H54 (cell line): ENCODE results near the gene RBM43.
"Not testable (repeated sequence)": the region's sequence is repeated elsewhere in the genome, so short reads cannot be mapped to it uniquely, and the experiment has no call there.

Experiments used
- DNase-seq: peaks from one replicate; pipeline ENCODE4 v3.0.0; 2011; ENCODE audit warnings: low spot score, mixed read lengths; ENCODE audit not compliant: insufficient read length
- FAIRE-seq: peaks from 3 replicates; lab custom pipeline; 2011; peaks lifted over from hg19 to GRCh38; lab: Jason Lieb, UNC
- POLR2A ChIP-seq: IDR thresholded peaks from 2 replicates; pipeline ENCODE4 v1.6.1; 2011; ENCODE audit warnings: low read depth, mild to moderate bottlenecking, low read length

The RBM43 gene

GRCh38 chr2:151258121-151258520, 3.5 kb downstream of the RBM43 start:
- TF ChIP-seq POLR2A, result no peak
- DNase-seq, result no peak
- FAIRE-seq, result no peak

DNA sequence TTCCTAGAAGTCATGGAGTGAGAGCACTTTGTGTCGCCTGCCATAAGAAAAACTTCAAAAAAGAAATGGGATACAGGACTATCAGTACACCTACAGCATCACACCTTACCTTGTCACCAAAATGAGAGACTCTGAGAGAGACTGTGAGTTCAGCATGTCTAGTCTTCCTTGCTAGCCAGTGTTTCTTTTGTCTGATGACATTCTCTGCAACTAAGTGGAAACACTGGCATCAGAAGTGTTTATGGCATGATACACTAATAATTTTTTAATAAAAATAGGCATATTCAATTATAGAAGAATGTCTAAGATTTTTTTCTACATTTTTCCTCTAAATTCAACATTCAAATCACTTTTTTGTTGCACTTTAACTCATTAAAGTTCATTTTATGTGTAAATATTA, 9.0 kb downstream of the RBM43 start:
- DNase-seq (no peak), FAIRE-seq (no peak)
- no peak for TF ChIP-seq POLR2A

- DNase-seq, result no peak
- peak; percentile 23 for FAIRE-seq
- no peak for TF ChIP-seq POLR2A
These were observed 10.7 kb downstream of the RBM43 start for GRCh38 chr2:151251012-151251411.

DNA sequence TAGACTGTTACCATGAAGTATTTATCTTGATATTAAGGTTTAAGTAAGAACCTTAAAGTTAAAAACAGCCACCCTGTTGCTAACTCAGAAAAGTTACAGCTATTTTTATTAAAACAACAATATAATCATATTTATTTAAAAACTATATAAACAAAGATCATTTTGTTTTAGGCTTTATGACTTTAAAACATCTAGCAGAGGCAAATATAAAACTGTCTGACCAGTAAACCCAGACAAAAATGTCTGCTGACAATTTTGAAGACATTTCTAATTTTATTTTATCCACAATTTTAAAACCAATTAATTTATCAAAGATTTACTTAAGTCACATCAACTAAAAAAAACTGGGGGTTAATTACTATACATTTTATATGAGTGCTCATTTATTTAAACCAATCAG, 14.2 kb downstream of the RBM43 start:
- FAIRE-seq (no peak), DNase-seq (no peak)
- TF ChIP-seq POLR2A, result no peak

DNA sequence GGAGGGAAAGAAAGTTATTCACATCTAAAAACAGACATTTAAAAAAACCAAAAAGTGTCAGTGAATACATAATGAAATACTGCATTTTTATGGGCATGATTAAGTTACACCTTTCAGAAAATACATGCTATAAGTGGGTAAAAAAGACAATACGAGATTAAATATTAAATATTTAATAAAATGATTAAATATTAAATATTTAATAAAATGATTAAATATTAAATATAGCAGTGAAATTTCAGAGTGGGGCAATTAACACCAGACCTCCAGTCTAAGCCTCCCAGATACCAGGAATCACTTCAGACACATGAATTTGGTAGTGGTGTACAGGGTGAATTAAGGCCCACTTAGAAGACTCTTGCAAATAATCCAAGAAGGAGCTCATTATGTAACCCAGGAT, 15.5 kb downstream of the RBM43 start:
- no peak for TF ChIP-seq POLR2A
- no peak for FAIRE-seq
- no peak for DNase-seq

DNA sequence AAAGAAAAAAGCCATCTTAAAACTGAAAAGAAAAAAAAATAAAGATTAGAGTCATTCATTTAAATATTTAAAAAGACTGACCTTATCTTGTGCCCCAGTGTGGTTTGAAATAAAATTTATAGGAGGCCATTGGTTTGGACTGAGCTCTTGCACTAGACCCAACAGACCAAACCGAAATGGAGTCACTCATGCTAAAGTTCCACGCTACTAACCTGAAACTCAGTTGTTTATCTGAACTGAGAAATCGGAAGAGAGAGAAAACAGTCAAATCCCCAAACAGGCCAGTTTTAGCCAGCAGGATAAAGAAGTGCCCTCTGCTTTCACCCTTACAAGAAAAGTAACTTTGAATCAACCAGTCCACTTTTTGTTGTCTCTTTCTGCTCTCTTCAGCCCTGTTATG, 18.2 kb downstream of the RBM43 start:
- no peak for DNase-seq
- FAIRE-seq, result no peak
- TF ChIP-seq POLR2A, result no peak

GRCh38 chr2:151241224-151241623, 20.4 kb downstream of the RBM43 start:
- TF ChIP-seq POLR2A, result no peak
- FAIRE-seq (no peak), DNase-seq (no peak)

GRCh38 chr2:151240433-151240832, 21.2 kb downstream of the RBM43 start:
- no peak for TF ChIP-seq POLR2A
- DNase-seq (no peak), FAIRE-seq (no peak)

DNA sequence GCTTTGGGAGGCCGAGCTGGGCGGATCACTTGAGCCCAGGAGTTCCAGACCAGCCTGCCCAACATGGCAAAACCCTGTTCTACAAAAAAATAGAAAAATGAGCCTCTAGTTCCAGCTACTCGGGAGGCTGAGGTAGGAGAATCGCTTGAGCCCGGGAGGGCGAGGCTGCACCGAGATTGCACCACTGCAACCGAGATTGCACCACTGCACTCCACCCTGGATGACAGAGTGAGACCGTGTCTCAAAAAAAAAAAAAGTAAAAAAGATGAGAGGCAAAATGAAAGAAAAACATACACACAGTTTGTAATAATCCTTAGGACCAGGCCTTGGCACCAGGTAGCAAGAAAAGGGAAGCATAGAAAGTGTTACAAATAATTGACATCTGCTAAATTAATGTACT, 22.0 kb downstream of the RBM43 start:
- FAIRE-seq, result no peak
- no peak for TF ChIP-seq POLR2A
- DNase-seq, result no peak

DNA sequence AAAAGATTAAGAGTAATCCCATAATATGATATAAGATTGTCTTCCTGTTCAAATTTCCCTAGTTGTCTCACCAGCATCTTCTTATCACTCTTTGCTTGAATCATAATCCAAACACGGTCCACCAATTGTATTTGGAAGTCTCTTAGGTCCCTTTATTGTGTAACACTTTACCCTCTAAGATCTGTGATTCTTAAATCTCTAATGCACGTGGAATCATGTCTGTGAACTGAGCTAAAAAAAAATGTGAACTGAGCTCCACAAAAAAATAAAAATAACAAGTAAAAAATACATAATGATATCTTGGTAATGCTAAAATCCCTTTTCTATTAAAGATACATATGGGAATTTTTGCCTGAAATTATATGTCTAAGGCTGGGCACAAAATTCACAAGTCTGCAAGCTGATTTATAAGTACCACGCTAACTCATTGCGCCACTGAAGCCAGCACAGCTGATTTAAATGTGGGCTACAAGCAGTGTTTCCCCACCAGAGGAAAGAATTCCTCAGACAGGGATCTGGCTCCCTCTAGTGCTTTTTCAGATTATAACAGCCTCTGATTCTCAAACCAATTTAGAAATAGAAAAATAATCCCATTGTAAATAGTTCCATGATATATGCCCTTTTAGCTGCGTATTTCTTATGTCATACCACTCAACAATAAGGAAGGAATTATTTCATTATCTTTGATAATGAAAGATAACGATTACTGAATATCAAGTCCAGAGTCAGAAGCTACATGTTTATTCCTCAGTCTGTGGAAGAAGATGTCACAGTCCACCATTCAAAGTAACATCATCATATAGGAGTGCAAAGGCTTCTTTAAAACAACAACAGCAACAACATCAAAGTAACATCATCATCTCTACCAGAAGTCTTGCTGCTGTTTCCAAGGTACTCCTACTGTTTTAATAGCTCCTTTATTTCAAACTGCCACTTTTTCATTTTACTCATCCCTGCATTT, 22.9 kb downstream of the RBM43 start:
- FAIRE-seq, result peak; percentile 86
- TF ChIP-seq POLR2A, result no peak
- DNase-seq, result peak; percentile 38

GRCh38 chr2:151237422-151238025, 24.1 kb downstream of the RBM43 start:
- TF ChIP-seq POLR2A, result no peak
- peak; percentile 78 for FAIRE-seq
- DNase-seq, result peak; percentile 33

DNA sequence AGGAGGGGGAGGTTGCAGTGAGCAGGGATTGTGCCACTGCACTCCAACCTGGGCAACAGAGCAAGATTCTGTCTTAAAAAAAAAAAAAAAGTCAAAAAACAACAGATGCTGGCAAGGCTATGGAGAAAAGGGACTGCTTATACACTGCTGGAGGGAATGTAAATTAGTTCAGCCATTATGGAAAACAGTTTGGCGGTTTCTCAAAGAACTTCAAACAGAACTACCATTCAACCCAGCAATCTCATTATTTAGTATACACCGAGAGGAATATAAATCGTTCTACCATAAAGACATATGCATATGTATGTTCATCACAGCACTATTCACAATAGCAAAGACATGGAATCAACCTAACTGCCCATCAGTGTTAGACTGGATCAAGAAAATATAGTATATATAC, 27.9 kb downstream of the RBM43 start:
- DNase-seq, FAIRE-seq: not testable (repeated sequence)

- FAIRE-seq, DNase-seq: not testable (repeated sequence)
These were observed 28.4 kb downstream of the RBM43 start for GRCh38 chr2:151233288-151233687.

DNA sequence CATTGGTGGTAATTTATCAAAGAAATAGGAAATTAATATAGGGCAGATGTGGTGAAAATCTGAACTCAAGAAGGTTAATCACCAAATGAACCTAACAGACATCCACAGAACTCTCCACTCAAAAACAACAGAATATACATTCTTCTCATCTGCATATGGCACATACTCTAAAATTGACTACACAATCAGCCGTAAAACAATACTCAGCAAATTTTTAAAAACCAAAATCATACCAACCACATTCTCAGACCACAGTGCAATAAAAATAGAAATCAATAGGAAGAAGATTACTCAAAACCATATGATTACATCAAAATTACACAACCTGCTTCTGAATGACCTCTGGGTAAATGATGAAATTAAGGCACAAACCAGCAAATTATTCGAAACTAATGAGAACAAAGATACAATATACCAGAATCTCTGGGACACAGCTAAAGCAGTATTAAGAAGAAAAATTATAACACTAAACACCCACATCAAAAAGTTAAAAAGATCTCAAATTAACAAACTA, 31.0 kb downstream of the RBM43 start:
- FAIRE-seq (no peak), DNase-seq (no peak)
- TF ChIP-seq POLR2A, result no peak
